ENCODE results near the gene NPY. TPM values are rescaled to one million over a fixed set of nuclear protein-coding genes. Genes with fewer than 3 reads are reported as not detected.

NPY gene
- total RNA-seq, 1 experiment from 2014 or later, result not detected

DNA sequence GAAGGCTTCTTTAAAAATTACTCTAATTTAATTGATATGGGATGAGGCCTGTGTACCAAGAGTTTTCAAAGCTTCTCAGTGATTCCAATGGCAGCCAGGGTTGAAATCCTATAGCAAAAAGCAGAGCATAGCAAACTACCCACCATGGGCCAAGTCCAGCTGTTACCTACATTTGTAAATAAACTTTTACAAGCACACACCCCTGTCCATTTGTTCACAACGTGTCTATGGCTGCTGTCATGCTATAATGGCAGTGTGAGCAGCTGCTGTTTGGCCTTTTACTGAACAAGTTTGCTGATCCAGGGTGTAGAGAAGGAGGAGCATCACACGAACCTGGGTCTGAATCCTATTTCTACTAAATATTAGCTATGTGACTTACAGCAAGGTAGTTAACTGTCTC is 50.0 kb downstream of the NPY start:
- Histone ChIP-seq H3K9me3 (ENCODE audit: control insufficient read depth, insufficient read depth, low read depth, low read length) (no peaks in the 10 kb centered on the region), H3K4me1 (ENCODE audit: control insufficient read depth, insufficient read depth, low read length) (no peaks in the 10 kb centered on the region), H3K36me3 (ENCODE audit: control insufficient read depth, insufficient read depth, low read length) (no peaks in the 10 kb centered on the region), H3K27me3 (ENCODE audit: control insufficient read depth, insufficient read depth, low read length) (peaks cover 5% of the 10 kb centered on the region), H3K4me3 (ENCODE audit: low read depth in 2 of 2, low read length in 2 of 2) (no peak overlapping the region), H3K27ac (ENCODE audit: low read length) (no peak overlapping the region)
- ChIA-PET CTCF (interaction anchor here (0.9 kb wide), 1 partner anchor 8 kb away, joined by 5 read pairs; no protein-coding TSS in a partner anchor), POLR2A (no interaction called here)
- no peak for DNase-seq (ENCODE audit: low read depth, low spot score)
- TF ChIP-seq REST (IDR thresholded peaks at IDR 0.05; ENCODE audit: insufficient read depth in 1 of 2, low read depth in 2 of 2, low read length in 1 of 2), result no peak
- intact Hi-C loops (cut with micrococcal nuclease; ENCODE audit: unreplicated experiment) (no loop called here), in situ Hi-C loops (cut with HindIII; ENCODE audit: low pct_unique_long_range_greater_than_20kb, low sequenced_read_pairs) (no loop called here)
- no TSS peak for BruUV-seq (replicated peaks)
- ATAC-seq, result no peak

- in situ Hi-C loops (cut with HindIII; ENCODE audit: low pct_unique_long_range_greater_than_20kb, low sequenced_read_pairs) (no loop called here), intact Hi-C loops (cut with micrococcal nuclease; ENCODE audit: unreplicated experiment) (no loop called here)
- no peak overlapping the region for H3K27ac ChIP-seq (ENCODE audit: low read length)
- no peaks in the 10 kb centered on the region for H3K4me1 ChIP-seq (ENCODE audit: control insufficient read depth, insufficient read depth, low read length)
- DNase-seq (ENCODE audit: low read depth, low spot score), result no peak
- no TSS peak for BruUV-seq (replicated peaks)
- no peak overlapping the region for H3K4me3 ChIP-seq (ENCODE audit: low read depth in 2 of 2, low read length in 2 of 2)
- ATAC-seq, result no peak
- ChIA-PET POLR2A (interaction anchor here (0.6 kb wide), 1 partner anchor 443 kb away, joined by 3 read pairs; no protein-coding TSS in a partner anchor), CTCF (no interaction called here)
- peaks cover 5% of the 10 kb centered on the region for H3K27me3 ChIP-seq (ENCODE audit: control insufficient read depth, insufficient read depth, low read length)
- H3K36me3 ChIP-seq (ENCODE audit: control insufficient read depth, insufficient read depth, low read length), result no peaks in the 10 kb centered on the region
- TF ChIP-seq, protein P1, sequence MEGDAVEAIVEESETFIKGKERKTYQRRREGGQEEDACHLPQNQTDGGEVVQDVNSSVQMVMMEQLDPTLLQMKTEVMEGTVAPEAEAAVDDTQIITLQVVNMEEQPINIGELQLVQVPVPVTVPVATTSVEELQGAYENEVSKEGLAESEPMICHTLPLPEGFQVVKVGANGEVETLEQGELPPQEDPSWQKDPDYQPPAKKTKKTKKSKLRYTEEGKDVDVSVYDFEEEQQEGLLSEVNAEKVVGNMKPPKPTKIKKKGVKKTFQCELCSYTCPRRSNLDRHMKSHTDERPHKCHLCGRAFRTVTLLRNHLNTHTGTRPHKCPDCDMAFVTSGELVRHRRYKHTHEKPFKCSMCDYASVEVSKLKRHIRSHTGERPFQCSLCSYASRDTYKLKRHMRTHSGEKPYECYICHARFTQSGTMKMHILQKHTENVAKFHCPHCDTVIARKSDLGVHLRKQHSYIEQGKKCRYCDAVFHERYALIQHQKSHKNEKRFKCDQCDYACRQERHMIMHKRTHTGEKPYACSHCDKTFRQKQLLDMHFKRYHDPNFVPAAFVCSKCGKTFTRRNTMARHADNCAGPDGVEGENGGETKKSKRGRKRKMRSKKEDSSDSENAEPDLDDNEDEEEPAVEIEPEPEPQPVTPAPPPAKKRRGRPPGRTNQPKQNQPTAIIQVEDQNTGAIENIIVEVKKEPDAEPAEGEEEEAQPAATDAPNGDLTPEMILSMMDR (IDR thresholded peaks at IDR 0.05), result no peak
- TF ChIP-seq SIN3A (IDR thresholded peaks at IDR 0.05; ENCODE audit: borderline replicate concordance, insufficient read depth, low read depth, low read length) (no peak), POLR2AphosphoS5 (IDR thresholded peaks at IDR 0.05; ENCODE audit: low read depth, low read length) (no peak), REST (IDR thresholded peaks at IDR 0.05; ENCODE audit: insufficient read depth in 1 of 2, low read depth in 2 of 2, low read length in 1 of 2) (no peak), TCF7L2 (IDR thresholded peaks at IDR 0.05; ENCODE audit: low read depth, low read length) (no peak)
- H3K9me3 ChIP-seq (ENCODE audit: control insufficient read depth, insufficient read depth, low read depth, low read length), result no peaks in the 10 kb centered on the region
These were observed 50.6 kb downstream of the NPY start for GRCh38 chr7:24334627-24335026.

All from Panc1 (cell line).